ENCODE measurements around the gene GAMT. TPM values are rescaled to one million over a fixed set of nuclear protein-coding genes. Genes with fewer than 3 reads are reported as not detected.

Gene GAMT
- total and polyA plus RNA-seq, 2 of the 13 experiments (the other 11 are each of a cell fraction or from before 2014, with no cell fraction given) = 115 to 124 TPM

- TF ChIP-seq ZHX2 (IDR thresholded peaks at IDR 0.05; ENCODE audit: low read depth) = no peak
- no peak for TF ChIP-seq ZHX2 (CRISPR knock-in tag; IDR thresholded peaks at IDR 0.05; ENCODE audit: borderline replicate concordance)
- no peak for TF ChIP-seq ZSCAN9 (CRISPR knock-in tag; IDR thresholded peaks at IDR 0.05; ENCODE audit: borderline replicate concordance)
- no peak for TF ChIP-seq DPF2 (CRISPR knock-in tag; IDR thresholded peaks at IDR 0.05; ENCODE audit: borderline replicate concordance, low read depth)
- TF ChIP-seq ZNF430 (CRISPR knock-in tag; IDR thresholded peaks at IDR 0.05) = peak; percentile 70; the same call in 1 of the 2 replicates
- TF ChIP-seq NFYB (CRISPR knock-in tag; IDR thresholded peaks at IDR 0.05) = no peak
- no peak for TF ChIP-seq SNAPC2 (CRISPR knock-in tag; IDR thresholded peaks at IDR 0.05)
- TF ChIP-seq ZNF615 (CRISPR knock-in tag; IDR thresholded peaks at IDR 0.05; ENCODE audit: borderline replicate concordance) = no peak; the same call in 1 of the 2 replicates
- no peak for TF ChIP-seq ZNF558 (CRISPR knock-in tag; IDR thresholded peaks at IDR 0.05; ENCODE audit: borderline replicate concordance)
- TF ChIP-seq ZFP91 (CRISPR knock-in tag; IDR thresholded peaks at IDR 0.05; ENCODE audit: borderline replicate concordance) = peak; percentile 26; the same call in 1 of the 2 replicates
- no peak for TF ChIP-seq ZNF570 (CRISPR knock-in tag; IDR thresholded peaks at IDR 0.05; ENCODE audit: borderline replicate concordance)
- TF ChIP-seq HNRNPK (IDR thresholded peaks at IDR 0.05; ENCODE audit: low read depth, low read length, poor library complexity, severe bottlenecking) = peak; percentile 37
- TF ChIP-seq KAT8 (CRISPR knock-in tag; IDR thresholded peaks at IDR 0.05) = peak; percentile 47; the same call in 1 of the 2 replicates
- TF ChIP-seq ZFP62 (CRISPR knock-in tag; IDR thresholded peaks at IDR 0.05) = no peak
- TF ChIP-seq TEAD2 (CRISPR knock-in tag; IDR thresholded peaks at IDR 0.05) = no peak
- TF ChIP-seq MLLT10 (CRISPR knock-in tag; IDR thresholded peaks at IDR 0.05) = no peak
- TF ChIP-seq ZBTB38 (CRISPR knock-in tag; IDR thresholded peaks at IDR 0.05) = no peak; the same call in 1 of the 2 replicates
- TF ChIP-seq, protein P1, sequence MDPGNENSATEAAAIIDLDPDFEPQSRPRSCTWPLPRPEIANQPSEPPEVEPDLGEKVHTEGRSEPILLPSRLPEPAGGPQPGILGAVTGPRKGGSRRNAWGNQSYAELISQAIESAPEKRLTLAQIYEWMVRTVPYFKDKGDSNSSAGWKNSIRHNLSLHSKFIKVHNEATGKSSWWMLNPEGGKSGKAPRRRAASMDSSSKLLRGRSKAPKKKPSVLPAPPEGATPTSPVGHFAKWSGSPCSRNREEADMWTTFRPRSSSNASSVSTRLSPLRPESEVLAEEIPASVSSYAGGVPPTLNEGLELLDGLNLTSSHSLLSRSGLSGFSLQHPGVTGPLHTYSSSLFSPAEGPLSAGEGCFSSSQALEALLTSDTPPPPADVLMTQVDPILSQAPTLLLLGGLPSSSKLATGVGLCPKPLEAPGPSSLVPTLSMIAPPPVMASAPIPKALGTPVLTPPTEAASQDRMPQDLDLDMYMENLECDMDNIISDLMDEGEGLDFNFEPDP (CRISPR knock-in tag; conservative IDR thresholded peaks at IDR 0.05) = no peak
- TF ChIP-seq ZNF782 (CRISPR knock-in tag; IDR thresholded peaks at IDR 0.05; ENCODE audit: borderline replicate concordance) = no peak
- TF ChIP-seq ZNF775 (CRISPR knock-in tag; IDR thresholded peaks at IDR 0.05; ENCODE audit: borderline replicate concordance) = no peak
- no peak for TF ChIP-seq ZNF670 (CRISPR knock-in tag; IDR thresholded peaks at IDR 0.05; ENCODE audit: borderline replicate concordance)
Measured at GRCh38 chr19:1408300-1409203, 7.2 kb upstream of the GAMT start (continued).

Data from HepG2 (cell line).